A673 (cell line): ENCODE data around the gene MUS81. TPM values are rescaled to one million over a fixed set of nuclear protein-coding genes. Genes with fewer than 3 reads are reported as not detected.

Experiments
- BruUV-seq: library from RNA; stranded (reverse); fragments of 400-500 nt; replicated peaks from 2 replicates; lab custom pipeline; 2021; lab: Mats Ljungman, UMichigan
- CTCF ChIA-PET: fragments of 300-600 bp; sonication (Branson Sonifier 250); formaldehyde crosslinking; loops from one replicate; lab custom pipeline; 2022; ENCODE audit warnings: antibody characterized with exemption; lab: Charles Lee
- POLR2A ChIA-PET: fragments of 300-600 bp; sonication (Branson Sonifier 250); formaldehyde crosslinking; loops from one replicate; lab custom pipeline; 2022; ENCODE audit warnings: antibody characterized with exemption; ENCODE audit not compliant: low non-redundant PET; lab: Charles Lee
- DNase-seq: peaks from one replicate; pipeline ENCODE4 v3.0.0-alpha.2; 2015; ENCODE audit warnings: low spot score
- H3K27ac ChIP-seq: fragments of 200-600 bp; sonication (generic); 2 replicates; pipeline ENCODE4 v1.5.1; 2016; ENCODE audit warnings: mixed run types, low read depth, mild to moderate bottlenecking, mixed read lengths, antibody characterized with exemption, low read length; ENCODE audit not compliant: poor library complexity, severe bottlenecking
- H3K27me3 ChIP-seq: fragments of 200-600 bp; sonication (generic); replicated peaks from 2 replicates; pipeline ENCODE4 v1.6.1; 2017; ENCODE audit warnings: mixed run types, low read depth, mild to moderate bottlenecking, mixed read lengths, antibody characterized with exemption, low read length; ENCODE audit not compliant: insufficient read depth, poor library complexity
- H3K36me3 ChIP-seq: fragments of 200-600 bp; sonication (generic); 2 replicates; pipeline ENCODE4 v1.6.1; 2016; ENCODE audit warnings: mixed run types, mild to moderate bottlenecking, mixed read lengths, antibody characterized with exemption, low read length; ENCODE audit not compliant: insufficient read depth, poor library complexity, severe bottlenecking
- H3K4me1 ChIP-seq: fragments of 200-600 bp; sonication (generic); 2 replicates; pipeline ENCODE4 v1.6.1; 2017; ENCODE audit warnings: mixed run types, mild to moderate bottlenecking, mixed read lengths, antibody characterized with exemption, low read length; ENCODE audit not compliant: insufficient read depth, poor library complexity, severe bottlenecking
- H3K4me3 ChIP-seq: fragments of 200-600 bp; sonication (generic); 2 replicates; pipeline ENCODE4 v1.5.1; 2016; ENCODE audit warnings: low read depth, mixed run types, mild to moderate bottlenecking, mixed read lengths, low read length; ENCODE audit not compliant: poor library complexity, severe bottlenecking
- H3K9me3 ChIP-seq: fragments of 200-600 bp; sonication (generic); 2 replicates; pipeline ENCODE4 v1.6.1; 2016; ENCODE audit warnings: mixed run types, low read depth, mild to moderate bottlenecking, mixed read lengths, antibody characterized with exemption, low read length; ENCODE audit not compliant: poor library complexity, severe bottlenecking
- CTCF ChIP-seq: fragments of 300-800, 200-600 bp; sonication (generic); conservative IDR thresholded peaks from 2 replicates; pipeline ENCODE4 v1.5.1; 2017; ENCODE audit warnings: low read depth, mild to moderate bottlenecking, antibody characterized with exemption, low read length, moderate library complexity, mixed read lengths
- EZH2 ChIP-seq: fragments of 200-600 bp; sonication (generic); IDR thresholded peaks from 2 replicates; pipeline ENCODE4 v1.6.1; 2017; ENCODE audit warnings: borderline replicate concordance, low read depth, mild to moderate bottlenecking, mixed read lengths, antibody characterized with exemption, low read length; ENCODE audit not compliant: poor library complexity, severe bottlenecking
- intact Hi-C: fragments of 100-400 bp; cut with micrococcal nuclease; formaldehyde crosslinking; loops from one replicate; pipeline ENCODE4 v1.10.0; 2022; ENCODE audit not compliant: unreplicated experiment
- total RNA-seq: library from RNA; stranded (reverse); gene quantifications from 2 replicates; pipeline ENCODE4 v1.2.3, GENCODE V29; 2021

Gene MUS81
- total RNA-seq, 1 experiment from 2014 or later, result 77.4 TPM

DNA sequence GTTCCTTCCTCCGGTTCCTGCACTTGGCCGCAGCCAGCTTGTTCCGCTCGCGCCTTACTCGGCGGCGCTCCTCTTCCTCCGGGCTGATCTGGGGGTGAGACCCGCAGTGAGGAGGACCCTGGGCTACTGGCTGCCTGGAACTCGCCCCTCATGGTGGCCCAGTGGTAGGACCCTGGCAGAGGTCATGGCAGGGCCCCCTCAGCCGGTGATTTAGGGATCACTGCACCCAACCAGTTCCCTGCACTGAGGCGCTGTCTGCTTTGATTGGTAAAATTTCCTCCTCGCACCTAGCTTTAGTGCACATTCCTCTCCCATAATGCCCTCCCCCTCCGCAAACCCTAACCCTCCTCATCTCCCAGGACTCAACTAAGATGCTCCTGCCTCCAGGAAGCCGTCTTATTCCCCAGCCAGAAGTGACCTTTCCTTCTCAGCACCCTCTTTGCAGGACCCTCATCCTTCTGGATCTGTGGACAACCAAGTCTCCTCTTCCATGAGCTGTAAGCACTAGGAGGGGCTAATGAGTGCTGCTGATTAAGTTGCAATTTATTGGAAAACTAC is 33.9 kb downstream of the MUS81 start:
- Histone ChIP-seq H3K4me1 (peaks cover 39% of the 10 kb centered on the region), H3K27me3 (no peaks in the 10 kb centered on the region), H3K9me3 (no peaks in the 10 kb centered on the region), H3K4me3 (no peak overlapping the region), H3K27ac (no peak overlapping the region), H3K36me3 (no peaks in the 10 kb centered on the region)
- TF ChIP-seq CTCF (no peak), EZH2 (no peak)
- intact Hi-C loops, result no loop called here
- BruUV-seq, result no TSS peak
- CTCF ChIA-PET, result no interaction called here
- POLR2A ChIA-PET, result no interaction called here
- DNase-seq, result no peak

DNA sequence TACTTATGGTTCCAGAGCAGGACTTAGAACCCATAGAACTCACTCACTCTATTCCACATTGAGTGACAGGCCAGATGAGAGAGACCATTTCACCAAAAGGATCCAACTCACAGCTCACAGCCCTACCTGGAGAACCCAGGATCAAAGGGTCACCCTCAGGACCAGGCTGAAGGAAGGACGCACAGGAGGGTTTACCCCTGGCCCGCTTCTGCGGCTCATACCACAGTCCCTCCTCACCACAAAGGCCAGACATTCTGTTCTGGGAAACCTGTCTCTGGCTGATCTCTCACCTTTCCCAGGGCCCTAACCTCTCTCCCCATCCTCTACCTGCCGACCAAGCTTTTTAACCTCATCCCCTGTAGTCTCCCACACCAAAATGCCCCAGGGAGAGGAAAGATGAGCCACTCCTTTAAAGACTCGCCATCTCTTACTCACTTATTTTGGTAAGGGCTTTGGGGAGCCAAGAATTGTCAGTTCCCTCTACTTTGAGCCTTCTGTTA is 35.3 kb downstream of the MUS81 start:
- CTCF ChIA-PET, result no interaction called here
- no peak for TF ChIP-seq EZH2
- TF ChIP-seq CTCF, result no peak
- no peak overlapping the region for H3K4me3 ChIP-seq
- BruUV-seq, result no TSS peak
- H3K27me3 ChIP-seq, result no peaks in the 10 kb centered on the region
- H3K9me3 ChIP-seq, result no peaks in the 10 kb centered on the region
- H3K4me1 ChIP-seq, result peaks cover 30% of the 10 kb centered on the region
- POLR2A ChIA-PET, result no interaction called here
- H3K36me3 ChIP-seq, result no peaks in the 10 kb centered on the region
- no peak overlapping the region for H3K27ac ChIP-seq
- no peak for DNase-seq
- intact Hi-C loops, result no loop called here

- Histone ChIP-seq H3K4me1 (peaks cover 30% of the 10 kb centered on the region), H3K27ac (no peak overlapping the region), H3K4me3 (no peak overlapping the region), H3K27me3 (no peaks in the 10 kb centered on the region), H3K36me3 (no peaks in the 10 kb centered on the region), H3K9me3 (no peaks in the 10 kb centered on the region)
- ChIA-PET CTCF (no interaction called here), POLR2A (no interaction called here)
- BruUV-seq, result no TSS peak
- intact Hi-C loops, result no loop called here
- TF ChIP-seq EZH2 (no peak), CTCF (no peak)
- no peak for DNase-seq
Observed at GRCh38 chr11:65896034-65896999, 36.1 kb downstream of the MUS81 start.
